Osteocyte (in vitro differentiated cells): ENCODE data around the gene TSR2. TPM values are rescaled to one million over a fixed set of nuclear protein-coding genes. Genes with fewer than 3 reads are reported as not detected.

Experiments
- DNase-seq: peaks from one replicate; pipeline ENCODE4 v3.0.0; 2021; ENCODE audit warnings: mixed read lengths; ENCODE audit not compliant: unreplicated experiment; ENCODE audit errors: extremely low spot score
- H3K27ac Mint-ChIP-seq: one replicate; pipeline ENCODE4 v1.8.0; 2021; ENCODE audit warnings: mild to moderate bottlenecking, mixed read lengths; ENCODE audit not compliant: unreplicated experiment
- H3K27me3 Mint-ChIP-seq: one replicate; pipeline ENCODE4 v1.8.0; 2021; ENCODE audit warnings: mixed read lengths; ENCODE audit not compliant: unreplicated experiment
- H3K36me3 Mint-ChIP-seq: one replicate; pipeline ENCODE4 v1.8.0; 2021; ENCODE audit warnings: mixed read lengths; ENCODE audit not compliant: unreplicated experiment
- H3K4me1 Mint-ChIP-seq: one replicate; pipeline ENCODE4 v1.8.0; 2021; ENCODE audit warnings: mixed read lengths; ENCODE audit not compliant: unreplicated experiment
- H3K4me3 Mint-ChIP-seq: one replicate; pipeline ENCODE4 v1.8.0; 2021; ENCODE audit warnings: mild to moderate bottlenecking, moderate library complexity, mixed read lengths; ENCODE audit not compliant: unreplicated experiment
- H3K9me3 Mint-ChIP-seq: one replicate; pipeline ENCODE4 v1.8.0; 2021; ENCODE audit warnings: mixed read lengths; ENCODE audit not compliant: unreplicated experiment
- total RNA-seq: library from RNA; stranded (reverse); gene quantifications from 2 replicates; pipeline ENCODE4 v1.2.1, GENCODE V29; 2021
- TF ChIP-seq, protein P1 (sequence below): fragments of 200-600 bp; sonication (generic); IDR thresholded peaks from 2 replicates; pipeline ENCODE4 v1.5.0; 2021; ENCODE audit warnings: antibody characterized with exemption, mild to moderate bottlenecking, moderate library complexity

TSR2 gene
- total RNA-seq, 1 donor from 2014 or later = 25.2 TPM

DNA sequence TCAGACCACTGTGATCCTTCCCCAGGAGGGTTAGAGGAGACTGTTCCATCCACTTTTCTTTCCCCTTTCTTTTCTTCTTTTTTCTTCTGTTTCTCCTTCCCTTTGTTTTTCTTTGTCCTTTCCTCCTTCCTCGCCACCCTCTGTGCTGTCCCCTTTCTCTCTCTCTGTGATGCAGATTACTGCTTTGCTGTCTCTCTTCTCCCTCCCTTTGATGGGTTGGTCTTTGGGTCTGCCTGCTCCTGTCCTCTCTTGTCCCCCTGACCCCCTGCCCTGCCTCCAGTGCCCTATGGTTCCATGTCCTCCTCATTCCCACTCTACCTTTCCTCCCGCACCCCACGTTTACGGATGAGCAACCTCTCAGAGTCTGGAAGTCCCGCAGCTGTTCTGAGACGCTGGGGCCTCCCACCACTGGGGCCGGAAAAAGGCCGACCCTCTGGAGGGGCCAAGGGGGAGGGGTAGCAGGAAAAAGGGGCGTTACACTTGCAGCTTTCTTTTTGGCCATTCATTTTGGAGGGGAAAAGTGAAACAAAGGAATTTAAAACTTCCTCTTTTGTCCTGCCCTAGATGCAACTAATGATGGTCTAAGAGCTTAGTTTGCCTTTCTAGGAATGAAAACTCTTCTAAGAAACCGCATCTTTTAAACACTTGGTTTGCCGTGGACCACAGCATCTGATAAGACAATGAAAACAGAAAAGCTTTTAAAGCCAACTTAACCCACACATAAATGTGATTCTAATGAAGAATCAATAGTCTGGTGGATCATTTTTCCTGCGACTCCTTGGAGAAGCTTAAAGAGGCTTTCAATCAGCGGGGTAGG, 24.5 kb upstream of the TSR2 start:
- Mint-ChIP-seq H3K27ac (no peak overlapping the region), H3K9me3 (peaks cover 13% of the 10 kb centered on the region)

DNA sequence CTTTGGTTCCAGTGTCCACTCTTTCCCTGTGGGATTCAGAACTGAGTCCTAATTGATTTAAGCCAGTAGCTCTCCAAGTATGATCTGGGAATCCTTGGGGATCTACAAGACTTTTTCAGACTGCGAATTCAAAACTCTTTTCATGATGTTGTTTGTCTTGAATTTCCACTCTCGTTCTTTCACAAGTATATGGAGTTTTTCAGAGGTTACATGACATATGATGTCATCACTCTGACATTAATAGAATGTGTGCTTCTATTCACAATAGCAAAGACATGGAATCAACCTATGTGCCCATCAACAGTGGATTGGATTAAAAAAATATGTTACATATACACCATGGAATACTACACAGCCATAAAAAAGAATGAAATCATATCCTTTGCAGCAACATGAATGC, 23.2 kb upstream of the TSR2 start:
- Mint-ChIP-seq H3K27me3 (peaks cover 2% of the 10 kb centered on the region), H3K27ac (no peak overlapping the region), H3K4me1 (no peaks in the 10 kb centered on the region), H3K36me3 (no peaks in the 10 kb centered on the region), H3K9me3 (peaks cover 12% of the 10 kb centered on the region), H3K4me3 (no peak overlapping the region)
- DNase-seq = no peak
- TF ChIP-seq, protein P1, sequence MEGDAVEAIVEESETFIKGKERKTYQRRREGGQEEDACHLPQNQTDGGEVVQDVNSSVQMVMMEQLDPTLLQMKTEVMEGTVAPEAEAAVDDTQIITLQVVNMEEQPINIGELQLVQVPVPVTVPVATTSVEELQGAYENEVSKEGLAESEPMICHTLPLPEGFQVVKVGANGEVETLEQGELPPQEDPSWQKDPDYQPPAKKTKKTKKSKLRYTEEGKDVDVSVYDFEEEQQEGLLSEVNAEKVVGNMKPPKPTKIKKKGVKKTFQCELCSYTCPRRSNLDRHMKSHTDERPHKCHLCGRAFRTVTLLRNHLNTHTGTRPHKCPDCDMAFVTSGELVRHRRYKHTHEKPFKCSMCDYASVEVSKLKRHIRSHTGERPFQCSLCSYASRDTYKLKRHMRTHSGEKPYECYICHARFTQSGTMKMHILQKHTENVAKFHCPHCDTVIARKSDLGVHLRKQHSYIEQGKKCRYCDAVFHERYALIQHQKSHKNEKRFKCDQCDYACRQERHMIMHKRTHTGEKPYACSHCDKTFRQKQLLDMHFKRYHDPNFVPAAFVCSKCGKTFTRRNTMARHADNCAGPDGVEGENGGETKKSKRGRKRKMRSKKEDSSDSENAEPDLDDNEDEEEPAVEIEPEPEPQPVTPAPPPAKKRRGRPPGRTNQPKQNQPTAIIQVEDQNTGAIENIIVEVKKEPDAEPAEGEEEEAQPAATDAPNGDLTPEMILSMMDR = no peak

More for the DNA sequence above, 24.5 kb upstream of the TSR2 start:
- TF ChIP-seq, protein P1 = no peak
- Mint-ChIP-seq H3K36me3 (no peaks in the 10 kb centered on the region), H3K4me1 (no peaks in the 10 kb centered on the region), H3K4me3 (no peak overlapping the region), H3K27me3 (peaks cover 2% of the 10 kb centered on the region)
- DNase-seq = no peak

DNA sequence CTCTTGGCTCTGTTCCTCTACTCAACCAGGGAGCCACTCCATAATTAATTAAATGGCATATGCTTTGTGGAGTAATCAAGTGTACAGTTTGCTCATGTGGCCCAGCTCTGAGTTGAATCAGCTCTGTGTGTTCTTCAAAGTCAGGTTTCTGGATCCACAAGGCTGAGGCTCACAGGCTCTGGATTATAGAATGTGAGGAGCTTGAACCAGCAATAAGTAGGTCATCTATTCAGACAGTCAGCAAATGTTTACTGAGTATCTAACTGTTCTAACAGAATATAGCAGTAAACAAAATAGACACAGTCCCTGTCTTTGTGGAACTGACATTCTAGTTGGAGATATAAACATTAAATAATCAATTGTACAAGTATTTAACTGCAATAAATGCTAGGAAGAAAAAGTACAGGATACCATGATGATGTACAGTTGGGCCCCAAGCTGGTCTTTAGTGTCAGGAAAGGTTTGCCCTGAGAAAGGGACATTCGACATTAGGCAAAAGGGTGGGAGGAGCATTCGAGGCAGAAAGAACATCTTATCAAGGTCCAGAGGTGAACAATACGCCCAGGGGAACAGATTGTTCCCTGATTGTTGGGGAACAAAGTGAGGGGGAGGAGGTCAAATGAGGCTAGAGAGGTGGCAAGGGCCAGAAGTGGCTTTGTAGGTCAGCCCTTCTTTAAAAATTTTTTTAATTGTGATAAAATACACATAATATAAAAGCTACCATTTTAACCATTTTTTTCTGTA, 20.5 kb upstream of the TSR2 start:
- H3K27me3 Mint-ChIP-seq = peaks cover 2% of the 10 kb centered on the region
- no peaks in the 10 kb centered on the region for H3K4me1 Mint-ChIP-seq
- peaks cover 5% of the 10 kb centered on the region for H3K9me3 Mint-ChIP-seq
- TF ChIP-seq, protein P1 = no peak
- no peak for DNase-seq
- H3K36me3 Mint-ChIP-seq = no peaks in the 10 kb centered on the region
- H3K27ac Mint-ChIP-seq = no peak overlapping the region
- H3K4me3 Mint-ChIP-seq = no peak overlapping the region

DNA sequence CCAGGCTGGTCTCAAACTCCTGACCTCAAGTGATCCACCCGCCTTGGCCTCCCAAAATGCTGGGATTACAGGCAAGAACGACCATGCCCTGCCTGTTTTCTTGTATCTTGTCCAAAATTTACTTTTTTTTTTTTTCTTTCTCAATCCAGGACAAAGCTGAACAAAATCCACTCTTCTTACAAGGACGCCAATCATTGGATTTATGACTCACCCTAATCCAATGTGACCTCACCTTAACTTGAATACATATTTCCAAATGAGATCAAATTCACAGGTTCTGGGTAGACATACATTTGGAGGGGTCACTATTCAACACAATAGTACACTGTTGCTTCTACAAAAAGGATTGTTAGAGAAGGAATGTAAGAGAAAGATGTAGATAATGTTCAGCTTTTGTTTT, 18.0 kb upstream of the TSR2 start:
- TF ChIP-seq, protein P1 = no peak
- H3K36me3 Mint-ChIP-seq = no peaks in the 10 kb centered on the region
- DNase-seq = no peak
- H3K4me1 Mint-ChIP-seq = no peaks in the 10 kb centered on the region
- peaks cover 2% of the 10 kb centered on the region for H3K27me3 Mint-ChIP-seq
- peaks cover under 1% of the 10 kb centered on the region for H3K9me3 Mint-ChIP-seq
- no peak overlapping the region for H3K27ac Mint-ChIP-seq
- H3K4me3 Mint-ChIP-seq = no peak overlapping the region
